Measurements from ENCODE around the gene KRT33A.

The KRT33A gene

GRCh38 chr17:41327411-41328120 lies 23.1 kb downstream of the KRT33A start:
- no peak for DNase-seq

- DNase-seq = no peak
Observed at GRCh38 chr17:41326173-41327145, 24.2 kb downstream of the KRT33A start.

GRCh38 chr17:41325611-41326010 lies 25.0 kb downstream of the KRT33A start:
- no peak for DNase-seq

GRCh38 chr17:41325126-41325525 lies 25.5 kb downstream of the KRT33A start:
- no peak for DNase-seq

GRCh38 chr17:41324180-41325075 lies 26.2 kb downstream of the KRT33A start:
- DNase-seq = no peak

- no peak for DNase-seq
Observed at GRCh38 chr17:41322903-41323895, 27.4 kb downstream of the KRT33A start.

- no peak for DNase-seq
Observed at GRCh38 chr17:41322094-41322902, 28.3 kb downstream of the KRT33A start.

- no peak for DNase-seq
Observed at GRCh38 chr17:41318231-41318630, 32.4 kb downstream of the KRT33A start.

GRCh38 chr17:41315814-41316445 lies 34.7 kb downstream of the KRT33A start:
- DNase-seq = no peak

- DNase-seq = no peak
Observed at GRCh38 chr17:41315204-41315794, 35.3 kb downstream of the KRT33A start, which contains the start of gene KRTAP17-1. TSS of gene KRTAP17-1 (minus strand) at chr17:41315710. CDS start at chr17:41315650, 60 bp downstream.

- no peak for DNase-seq
Observed at GRCh38 chr17:41311111-41311510, 39.5 kb downstream of the KRT33A start.

GRCh38 chr17:41308918-41309359 lies 41.7 kb downstream of the KRT33A start, which contains the start of gene KRTAP16-1:
TSS of gene KRTAP16-1 (minus strand) at chr17:41309309. CDS start at chr17:41309253, 56 bp downstream.
- DNase-seq = peak; percentile 26

- DNase-seq = peak; percentile 47
Observed at GRCh38 chr17:41308251-41308917, 42.2 kb downstream of the KRT33A start.

GRCh38 chr17:41307647-41308046 lies 43.0 kb downstream of the KRT33A start:
- no peak for DNase-seq

- DNase-seq = no peak
Observed at GRCh38 chr17:41304091-41304490, 46.5 kb downstream of the KRT33A start.

- no peak for DNase-seq
Observed at GRCh38 chr17:41302981-41303380, 47.6 kb downstream of the KRT33A start.

GRCh38 chr17:41301916-41302901 lies 48.4 kb downstream of the KRT33A start, which contains the start of gene KRTAP29-1:
TSS of gene KRTAP29-1 (minus strand) at chr17:41302851. CDS start at chr17:41302851, 0 bp downstream.
- DNase-seq = no peak
